ENCODE data around the gene MEI1. TPM values are rescaled to one million over a fixed set of nuclear protein-coding genes. Genes with fewer than 3 reads are reported as not detected.

The MEI1 gene
- total RNA-seq, 4 donors from 2014 or later, result 1.1 to 20.5 TPM; not detected in 2

DNA sequence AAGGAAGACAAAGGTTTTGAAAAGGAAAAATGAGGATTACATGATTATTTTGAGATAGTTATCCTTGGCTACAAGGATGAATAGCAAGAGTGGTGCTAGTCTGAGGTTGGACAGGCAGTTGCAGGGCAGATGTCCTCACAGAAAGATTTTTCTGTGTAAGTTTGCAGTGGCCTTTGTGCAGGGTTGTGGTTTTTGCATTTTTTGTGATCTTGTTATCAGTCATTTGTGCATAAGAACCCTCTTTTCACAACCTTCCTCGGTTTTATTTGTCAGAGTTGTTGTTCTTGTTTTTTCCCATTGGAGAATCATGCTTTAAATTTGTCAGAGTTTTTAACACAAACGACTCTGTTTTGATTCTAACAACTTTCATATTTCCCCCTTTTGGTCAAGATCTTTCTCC, 102.6 kb downstream of the MEI1 start:
- Histone ChIP-seq H3K36me3 (no peaks in the 10 kb centered on the region), H3K27me3 (no peaks in the 10 kb centered on the region), H3K4me3 (peak overlapping the region in 2 of 4 donors; percentile 77 to 91), H3K4me1 (peaks cover 10 to 23% (median 18%) of the 10 kb centered on the region in 4 donors), H3K27ac (no peak overlapping the region), H3K9me3 (no peaks in the 10 kb centered on the region)
- intact Hi-C loops (cut with DNase I; ENCODE audit: low total_unique reads) (loop anchor here (10.0 kb wide), 1 partner anchor 57 kb away; no protein-coding TSS in a partner anchor), in situ Hi-C loops (cut with MboI; ENCODE audit: low pct_ligation_motif_present in 1 of 4, low pct_unique_long_range_greater_than_20kb in 1 of 4, low sequenced_read_pairs in 3 of 4) (loop anchor here in 2 of 4 donors (10.0 to 25.0 kb wide), 2 partner anchors 135 to 143 kb away; partner anchors contain the start of genes CENPM (in 2 of the 2) and TNFRSF13C (in 1 of the 2))
- TF ChIP-seq POLR2A (IDR thresholded peaks at IDR 0.05), result no peak
- TF ChIP-seq POLR2AphosphoS5 (IDR thresholded peaks at IDR 0.05), result no peak
- TF ChIP-seq EP300 (IDR thresholded peaks at IDR 0.05; ENCODE audit: low read depth), result no peak
- TF ChIP-seq, protein P1, sequence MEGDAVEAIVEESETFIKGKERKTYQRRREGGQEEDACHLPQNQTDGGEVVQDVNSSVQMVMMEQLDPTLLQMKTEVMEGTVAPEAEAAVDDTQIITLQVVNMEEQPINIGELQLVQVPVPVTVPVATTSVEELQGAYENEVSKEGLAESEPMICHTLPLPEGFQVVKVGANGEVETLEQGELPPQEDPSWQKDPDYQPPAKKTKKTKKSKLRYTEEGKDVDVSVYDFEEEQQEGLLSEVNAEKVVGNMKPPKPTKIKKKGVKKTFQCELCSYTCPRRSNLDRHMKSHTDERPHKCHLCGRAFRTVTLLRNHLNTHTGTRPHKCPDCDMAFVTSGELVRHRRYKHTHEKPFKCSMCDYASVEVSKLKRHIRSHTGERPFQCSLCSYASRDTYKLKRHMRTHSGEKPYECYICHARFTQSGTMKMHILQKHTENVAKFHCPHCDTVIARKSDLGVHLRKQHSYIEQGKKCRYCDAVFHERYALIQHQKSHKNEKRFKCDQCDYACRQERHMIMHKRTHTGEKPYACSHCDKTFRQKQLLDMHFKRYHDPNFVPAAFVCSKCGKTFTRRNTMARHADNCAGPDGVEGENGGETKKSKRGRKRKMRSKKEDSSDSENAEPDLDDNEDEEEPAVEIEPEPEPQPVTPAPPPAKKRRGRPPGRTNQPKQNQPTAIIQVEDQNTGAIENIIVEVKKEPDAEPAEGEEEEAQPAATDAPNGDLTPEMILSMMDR (IDR thresholded peaks at IDR 0.05), result no peak
- 38 to 48% methylated on average over 2 of the region's 2 CpGs for WGBS, 2 donors (ENCODE audit: low coverage in 1 of 2)
- DNase-seq, result no peak

DNA sequence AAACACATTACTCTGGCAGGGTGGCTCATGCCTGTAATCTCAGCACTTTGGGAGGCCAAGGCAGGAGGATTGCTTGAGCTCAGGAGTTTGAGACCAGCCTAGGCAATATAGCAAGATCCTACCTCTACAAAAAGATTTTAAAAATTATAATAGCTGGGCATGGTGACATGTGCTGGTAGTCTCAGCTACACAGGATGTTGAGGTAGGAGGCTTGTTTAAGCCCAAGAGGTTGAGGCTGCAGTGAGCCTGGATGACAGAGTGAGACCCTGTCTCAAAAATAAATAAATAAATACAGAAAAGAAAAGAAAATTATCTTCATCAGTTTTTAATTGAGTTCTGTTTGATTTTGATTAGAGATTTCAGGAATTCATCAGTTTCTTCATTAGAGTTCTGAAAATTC, 106.3 kb downstream of the MEI1 start:
- peaks cover 9 to 14% (median 12%) of the 10 kb centered on the region in 4 donors for H3K4me1 ChIP-seq
- DNase-seq, result no peak
- in situ Hi-C loops (cut with MboI; ENCODE audit: low pct_ligation_motif_present in 1 of 4, low pct_unique_long_range_greater_than_20kb in 1 of 4, low sequenced_read_pairs in 3 of 4) (loop anchor here in 2 of 4 donors (10.0 to 25.0 kb wide), 2 partner anchors 132 to 139 kb away; partner anchors contain the start of genes CENPM (in 2 of the 2) and TNFRSF13C (in 1 of the 2)), intact Hi-C loops (cut with DNase I; ENCODE audit: low total_unique reads) (loop anchor here (10.0 kb wide), 1 partner anchor 61 kb away; no protein-coding TSS in a partner anchor)
- H3K4me3 ChIP-seq, result no peak overlapping the region
- no peaks in the 10 kb centered on the region for H3K27me3 ChIP-seq
- no peaks in the 10 kb centered on the region for H3K36me3 ChIP-seq
- no peak for TF ChIP-seq EP300 (IDR thresholded peaks at IDR 0.05; ENCODE audit: low read depth)
- TF ChIP-seq, protein P1 (IDR thresholded peaks at IDR 0.05), result no peak
- no peak for TF ChIP-seq POLR2AphosphoS5 (IDR thresholded peaks at IDR 0.05)
- TF ChIP-seq POLR2A (IDR thresholded peaks at IDR 0.05), result no peak
- H3K9me3 ChIP-seq, result no peaks in the 10 kb centered on the region
- no peak overlapping the region for H3K27ac ChIP-seq

DNA sequence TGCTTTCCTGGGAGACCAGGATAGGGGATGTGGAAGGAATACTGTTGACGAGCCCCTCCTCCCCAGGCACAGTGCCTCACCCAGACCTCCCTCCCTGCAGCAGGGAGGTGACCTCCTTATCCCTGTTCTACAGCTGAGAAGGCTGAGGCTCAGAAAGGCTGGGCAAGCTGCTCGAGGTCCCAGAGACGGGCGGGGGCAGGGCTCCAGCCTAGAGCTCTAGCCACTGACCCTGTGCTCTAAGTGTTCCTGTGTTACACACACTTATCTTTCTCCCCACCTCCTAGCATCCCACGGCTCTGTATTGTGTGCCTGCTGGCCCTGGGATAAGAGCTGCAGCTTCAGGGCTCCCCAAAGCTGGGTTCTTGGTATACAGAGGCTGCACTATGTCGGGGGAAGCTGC, 109.1 kb downstream of the MEI1 start:
- H3K9me3 ChIP-seq, result no peaks in the 10 kb centered on the region
- H3K27ac ChIP-seq, result no peak overlapping the region
- no peaks in the 10 kb centered on the region for H3K36me3 ChIP-seq
- DNase-seq, result no peak
- no peak overlapping the region for H3K4me3 ChIP-seq
- WGBS, 2 donors (ENCODE audit: low coverage in 1 of 2), result 83 to 88% methylated on average over 2 to 6 of the region's 6 CpGs
- no peaks in the 10 kb centered on the region for H3K4me1 ChIP-seq
- intact Hi-C loops (cut with DNase I; ENCODE audit: low total_unique reads) (loop anchor here (10.0 kb wide), 1 partner anchor 64 kb away; no protein-coding TSS in a partner anchor), in situ Hi-C loops (cut with MboI; ENCODE audit: low pct_ligation_motif_present in 1 of 4, low pct_unique_long_range_greater_than_20kb in 1 of 4, low sequenced_read_pairs in 3 of 4) (loop anchor here in 2 of 4 donors (10.0 to 25.0 kb wide), 2 partner anchors 129 to 136 kb away; partner anchors contain the start of genes CENPM (in 2 of the 2) and TNFRSF13C (in 1 of the 2))
- TF ChIP-seq EP300 (IDR thresholded peaks at IDR 0.05; ENCODE audit: low read depth) (no peak), POLR2AphosphoS5 (IDR thresholded peaks at IDR 0.05) (no peak), POLR2A (IDR thresholded peaks at IDR 0.05) (no peak)
- TF ChIP-seq, protein P1 (IDR thresholded peaks at IDR 0.05), result no peak
- no peaks in the 10 kb centered on the region for H3K27me3 ChIP-seq

DNA sequence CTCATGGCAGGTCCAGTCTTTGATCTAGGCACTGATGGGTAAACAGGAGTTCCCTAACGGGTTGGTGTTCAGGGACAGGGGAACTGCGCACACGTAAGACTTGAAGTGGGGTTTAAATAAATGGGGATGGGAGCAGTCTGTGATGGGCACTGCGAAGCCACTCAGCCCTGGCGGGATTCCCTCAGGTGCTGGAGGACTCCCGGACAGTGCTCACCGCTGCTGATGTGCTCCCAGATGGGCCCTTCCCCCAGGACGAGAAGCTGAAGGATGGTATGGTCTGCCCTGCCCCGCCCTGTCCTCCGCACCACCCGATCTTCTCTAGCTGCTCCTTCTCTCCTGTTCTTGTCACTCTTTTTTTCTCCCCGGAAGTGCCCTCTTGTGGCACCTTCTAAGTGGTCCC, 110.7 kb downstream of the MEI1 start:
- no peaks in the 10 kb centered on the region for H3K27me3 ChIP-seq
- H3K27ac ChIP-seq, result no peak overlapping the region
- 91 to 94% methylated on average over 8 to 12 of the region's 12 CpGs for whole genome bisulfite sequencing, 2 donors (ENCODE audit: low coverage in 1 of 2)
- intact Hi-C loops (cut with DNase I; ENCODE audit: low total_unique reads), result no loop called here
- no peaks in the 10 kb centered on the region for H3K36me3 ChIP-seq
- TF ChIP-seq EP300 (IDR thresholded peaks at IDR 0.05; ENCODE audit: low read depth) (no peak), POLR2A (IDR thresholded peaks at IDR 0.05) (no peak), POLR2AphosphoS5 (IDR thresholded peaks at IDR 0.05) (no peak)
- TF ChIP-seq, protein P1 (IDR thresholded peaks at IDR 0.05), result no peak
- no peak overlapping the region for H3K4me3 ChIP-seq
- H3K9me3 ChIP-seq, result no peaks in the 10 kb centered on the region
- DNase-seq, result no peak
- H3K4me1 ChIP-seq, result no peaks in the 10 kb centered on the region
- in situ Hi-C loops (cut with MboI; ENCODE audit: low pct_ligation_motif_present in 1 of 4, low pct_unique_long_range_greater_than_20kb in 1 of 4, low sequenced_read_pairs in 3 of 4), result loop anchor here in 1 of 4 donors (25.0 kb wide), 1 partner anchor 127 kb away; the partner anchor contains the start of genes CENPM and TNFRSF13C
